Fibroblast of the conjunctiva (primary cell): ENCODE results near the gene DNAH1.
"Not testable (repeated sequence)": the region's sequence is repeated elsewhere in the genome, so short reads cannot be mapped to it uniquely, and the experiment has no call there.

Experiments
- DNase-seq: peaks from one replicate; pipeline ENCODE4 v3.0.0-alpha.2; 2010; ENCODE audit warnings: low read depth

DNAH1 gene

GRCh38 chr3:52338131-52338530, 22.0 kb downstream of the DNAH1 start:
- not testable (repeated sequence) for DNase-seq

GRCh38 chr3:52339612-52340011, 23.5 kb downstream of the DNAH1 start:
- peak; percentile 83 for DNase-seq

- no peak for DNase-seq
These were observed 25.0 kb downstream of the DNAH1 start for GRCh38 chr3:52341123-52341522.

- no peak for DNase-seq
These were observed 28.0 kb downstream of the DNAH1 start for GRCh38 chr3:52343946-52344600.

GRCh38 chr3:52345521-52346109, 29.5 kb downstream of the DNAH1 start:
- DNase-seq: no peak

- peak; percentile 9 for DNase-seq
These were observed 30.8 kb downstream of the DNAH1 start for GRCh38 chr3:52346623-52347530.

GRCh38 chr3:52347716-52348635, 31.9 kb downstream of the DNAH1 start:
- no peak for DNase-seq

- DNase-seq: no peak
These were observed 33.0 kb downstream of the DNAH1 start for GRCh38 chr3:52349131-52349530.

- no peak for DNase-seq
These were observed 33.7 kb downstream of the DNAH1 start for GRCh38 chr3:52349611-52350395.

GRCh38 chr3:52350416-52350815, 34.3 kb downstream of the DNAH1 start:
- no peak for DNase-seq

GRCh38 chr3:52350981-52351761, 35.1 kb downstream of the DNAH1 start:
- DNase-seq: no peak

- DNase-seq: no peak
These were observed 35.7 kb downstream of the DNAH1 start for GRCh38 chr3:52351762-52352368.

GRCh38 chr3:52352566-52352965, 36.4 kb downstream of the DNAH1 start:
- DNase-seq: no peak

- no peak for DNase-seq
These were observed 37.3 kb downstream of the DNAH1 start for GRCh38 chr3:52353291-52353855.

- no peak for DNase-seq
These were observed 38.6 kb downstream of the DNAH1 start for GRCh38 chr3:52354676-52355075.

GRCh38 chr3:52355526-52355925, 39.4 kb downstream of the DNAH1 start:
- DNase-seq: no peak

- DNase-seq: no peak
These were observed 40.0 kb downstream of the DNAH1 start for GRCh38 chr3:52356126-52356525.

- no peak for DNase-seq
These were observed 41.3 kb downstream of the DNAH1 start for GRCh38 chr3:52357151-52358080.
